K562 (cell line): ENCODE data around the gene PDE5A. TPM values are rescaled to one million over a fixed set of nuclear protein-coding genes. Genes with fewer than 3 reads are reported as not detected.

Experiments
- ARID3A ChIP-seq: IDR thresholded peaks from 2 replicates; pipeline ENCODE4 v1.6.1; 2012; ENCODE audit warnings: low read depth, low read length, improper control_type of control experiment, borderline replicate concordance
- GATAD2A ChIP-seq: fragments of 450-650 bp; IDR thresholded peaks from 2 replicates; pipeline ENCODE4 v1.6.1; 2017
- GTF2B ChIP-seq: IDR thresholded peaks from 2 replicates; pipeline ENCODE4 v1.6.1; 2011; ENCODE audit not compliant: insufficient read length; ENCODE audit errors: extremely low read depth
- UBTF ChIP-seq, 2 experiments: IDR thresholded peaks; 2 replicates each; pipeline ENCODE4 v1.6.1; 2012; ENCODE audit warnings: improper control_type of control experiment in 2 of 2, low read depth in 2 of 2, low read length in 2 of 2, borderline replicate concordance in 1 of 2
- ZNF232 ChIP-seq: sonication (generic); formaldehyde crosslinking; IDR thresholded peaks from 2 replicates; pipeline ENCODE4 v1.8.0; 2022; ENCODE audit warnings: mild to moderate bottlenecking, missing genetic modification reagents
- ZNF24 ChIP-seq: fragments of 450-650 bp; IDR thresholded peaks from 2 replicates; pipeline ENCODE4 v1.6.1; 2016
- ZNF589 ChIP-seq: fragments of 200-800 bp; sonication (Bioruptor generic); IDR thresholded peaks from 2 replicates; pipeline ENCODE4 v1.6.1; 2016; ENCODE audit warnings: low read depth, missing genetic modification characterization, missing compliant biosample characterization
- polyA plus RNA-seq, 8 experiments: library from polyadenylated mRNA; depleted of rRNA in 4 of 8; stranded (reverse) in 5 of 8; unstranded in 3 of 8; fragments of >200 nt; fragmentation: Nextera tagmentation in 2 of 8; fragmentation: Illumina TruSeq in 1 of 8; extraction: Ambion mirVana in 2 of 8; extraction: Trizol in 1 of 8; gene quantifications; 2 replicates each; pipeline versions ENCODE4 v1.2.1 to v1.2.3, GENCODE V29; 2011 to 2014; ENCODE audit warnings: inconsistent platforms in 1 of 8, missing spikeins in 1 of 8
- total RNA-seq, 7 experiments: library from RNA; depleted of rRNA in 6 of 7; stranded (reverse); fragments of >200 nt in 6 of 7; fragmentation: Illumina TruSeq in 2 of 7; extraction: Trizol in 2 of 7; gene quantifications; 2 replicates each; pipeline versions ENCODE4 v1.2.1 to v1.2.3, GENCODE V29; 2011 to 2021; ENCODE audit warnings: low replicate concordance in 1 of 7

PDE5A gene
- total and polyA plus RNA-seq, 9 of the 15 experiments (the other 6 are each of a cell fraction or from before 2014, with no cell fraction given): 0.07 to 1.9 (median 0.29) TPM

- no peak for TF ChIP-seq UBTF (IDR thresholded peaks at IDR 0.05; ENCODE audit: borderline replicate concordance in 1 of 2, low read depth in 2 of 2, low read length in 2 of 2)
- no peak for TF ChIP-seq ZNF232 (CRISPR knock-in tag)
- TF ChIP-seq ZNF24: no peak
- TF ChIP-seq GTF2B: no peak
- no peak for TF ChIP-seq ARID3A
- no peak for TF ChIP-seq GATAD2A
- TF ChIP-seq ZNF589: no peak
Measured at GRCh38 chr4:119537586-119537985, 91.0 kb downstream of the PDE5A start (continued).
